B cell (primary cell): ENCODE measurements around the gene PPP4R1. TPM values are rescaled to one million over a fixed set of nuclear protein-coding genes. Genes with fewer than 3 reads are reported as not detected.

Source experiments
- ATAC-seq: fragments of 200-7000 bp; cut with Tn5 transposase; one replicate; pipeline ENCODE4 v1.10.0; 2021; ENCODE audit warnings: low read depth, mild to moderate bottlenecking, moderate number of reproducible peaks, moderate library complexity
- CTCF ChIA-PET: fragments of 350-600 bp; sonication (Branson Sonifier 250); formaldehyde crosslinking; loops from one replicate; lab custom pipeline; 2021; ENCODE audit warnings: antibody characterized with exemption, inconsistent platforms; lab: Charles Lee
- POLR2A ChIA-PET: fragments of 350-600 bp; sonication (Branson Sonifier 250); formaldehyde crosslinking; loops from one replicate; lab custom pipeline; 2021; ENCODE audit warnings: antibody characterized with exemption; lab: Charles Lee
- DNase-seq: peaks from one replicate; pipeline ENCODE4 v3.0.0; 2013
- H2AFZ ChIP-seq: 2 replicates; pipeline ENCODE4 v1.6.1; 2012; ENCODE audit warnings: mild to moderate bottlenecking, low read depth, low read length; ENCODE audit not compliant: insufficient read depth, poor library complexity, severe bottlenecking
- H3K27ac ChIP-seq, 2 donors: 1 replicate in 1 of 2; 2 replicates in 1 of 2; pipeline ENCODE4 v1.5.1; 2012 to 2013; ENCODE audit warnings: low read length in 2 of 2, mild to moderate bottlenecking in 2 of 2, moderate library complexity in 1 of 2
- H3K27me3 ChIP-seq, 4 experiments: fragments of 200-600 bp in 1 of 4; sonication (generic) in 1 of 4; replicated peaks in 1 of 4; 1 replicate in 2 of 4; 2 replicates in 2 of 4; pipeline versions ENCODE4 v1.6.1 to v1.7.0; 2013 to 2016; ENCODE audit warnings: low read length in 3 of 4, mild to moderate bottlenecking in 2 of 4, mixed read lengths in 1 of 4, moderate library complexity in 1 of 4; ENCODE audit not compliant: insufficient read depth in 4 of 4, control insufficient read depth in 3 of 4; ENCODE audit errors: control extremely low read depth in 1 of 4
- H3K36me3 ChIP-seq, 2 experiments: replicated peaks in 1 of 2; 1 replicate in 1 of 2; 2 replicates in 1 of 2; pipeline versions ENCODE4 v1.6.1 to v1.7.1; 2013; ENCODE audit warnings: low read length in 1 of 2; ENCODE audit not compliant: insufficient read depth in 2 of 2, control insufficient read depth in 1 of 2; ENCODE audit errors: control extremely low read depth in 1 of 2, extremely low read depth in 1 of 2
- H3K4me1 ChIP-seq, 2 donors: fragments of 200-600 bp in 1 of 2; sonication (generic) in 1 of 2; 1 replicate in 1 of 2; 2 replicates in 1 of 2; pipeline versions ENCODE4 v1.5.1 to v1.6.1; 2013 to 2017; ENCODE audit warnings: low read length in 2 of 2; ENCODE audit not compliant: control insufficient read depth in 2 of 2, insufficient read depth in 2 of 2
- H3K4me2 ChIP-seq: replicated peaks from 2 replicates; pipeline ENCODE3; 2012; ENCODE audit warnings: mild to moderate bottlenecking, low read depth, low read length; ENCODE audit not compliant: poor library complexity, severe bottlenecking
- H3K4me3 ChIP-seq, 5 experiments: fragments of 200-600 bp in 1 of 5; sonication (generic) in 1 of 5; 1 replicate in 3 of 5; 2 replicates in 2 of 5; pipeline versions ENCODE4 v1.5.1 to v1.7.0; 2011 to 2016; ENCODE audit warnings: low read length in 4 of 5, mild to moderate bottlenecking in 4 of 5, low read depth in 2 of 5, control low read depth in 1 of 5, moderate library complexity in 1 of 5; ENCODE audit not compliant: insufficient read depth in 1 of 5; ENCODE audit errors: control extremely low read depth in 1 of 5, extremely low read depth in 1 of 5
- H3K79me2 ChIP-seq: fragments of 200-600 bp; sonication (generic); one replicate; pipeline ENCODE4 v1.6.0; 2016; ENCODE audit warnings: low read length; ENCODE audit not compliant: control insufficient read depth, insufficient read depth
- H3K9ac ChIP-seq: fragments of 200-600 bp; sonication (generic); 2 replicates; pipeline ENCODE4 v1.6.1; 2017; ENCODE audit warnings: mild to moderate bottlenecking, low read length, moderate library complexity
- H3K9me3 ChIP-seq, 3 donors: one replicate each; pipeline versions ENCODE4 v1.6.1 to v1.7.1; 2013; ENCODE audit warnings: low read length in 2 of 3; ENCODE audit not compliant: control insufficient read depth in 2 of 3, insufficient read depth in 1 of 3; ENCODE audit errors: control extremely low read depth in 1 of 3
- H4K20me1 ChIP-seq: 2 replicates; pipeline ENCODE4 v1.6.0; 2012; ENCODE audit warnings: mild to moderate bottlenecking, low read length; ENCODE audit not compliant: insufficient read depth, control insufficient read depth, poor library complexity, severe bottlenecking
- H3K27ac Mint-ChIP-seq: one replicate; pipeline ENCODE4 v1.8.0; 2021; ENCODE audit warnings: mixed read lengths
- H3K27me3 Mint-ChIP-seq: one replicate; pipeline ENCODE4 v1.8.0; 2021; ENCODE audit warnings: mixed read lengths
- H3K4me1 Mint-ChIP-seq: one replicate; pipeline ENCODE4 v1.8.0; 2021; ENCODE audit warnings: mixed read lengths
- H3K4me3 Mint-ChIP-seq: one replicate; pipeline ENCODE4 v1.8.0; 2021; ENCODE audit warnings: mixed read lengths
- H3K9me3 Mint-ChIP-seq: one replicate; pipeline ENCODE4 v1.8.0; 2022; ENCODE audit warnings: mixed read lengths; ENCODE audit not compliant: insufficient read depth
- CTCF ChIP-seq: fragments of 200-600 bp; IDR thresholded peaks from one replicate; pipeline ENCODE4 v1.8.0; 2022; ENCODE audit warnings: antibody characterized with exemption, mild to moderate bottlenecking
- EZH2 ChIP-seq: IDR thresholded peaks from 2 replicates; pipeline ENCODE4 v1.6.1; 2012; ENCODE audit warnings: borderline replicate concordance, low read depth, mild to moderate bottlenecking, moderate library complexity, low read length; ENCODE audit not compliant: insufficient read depth, poor library complexity, severe bottlenecking
- WGBS: methylation state at CpG from one replicate; pipeline ENCODE4 v1.1.5; 2013; ENCODE audit warnings: missing lambda C conversion rate; ENCODE audit not compliant: insufficient coverage; 5-methylcytosine and 5-hydroxymethylcytosine counted together
- intact Hi-C: fragments of 100-400 bp; cut with micrococcal nuclease; formaldehyde crosslinking; loops from one replicate; pipeline ENCODE4 v1.10.0; 2022
- polyA plus RNA-seq: library from polyadenylated mRNA; depleted of rRNA; stranded (reverse); fragments of >200 nt; gene quantifications from 2 replicates; pipeline ENCODE4 v1.2.3, GENCODE V29; 2012
- total RNA-seq, 2 donors: library from RNA; stranded (reverse); fragments of 120-200 nt in 1 of 2; gene quantifications; 1 replicate in 1 of 2; 2 replicates in 1 of 2; pipeline versions ENCODE4 v1.2.3 to v1.2.4, GENCODE V29; 2013 to 2022

PPP4R1 gene
- total and polyA plus RNA-seq, 2 donors (not counting 1 experiment from before 2014, with no cell fraction given) = 33.4 to 57.1 TPM

- no peak overlapping the region for H3K27ac Mint-ChIP-seq
- no peak overlapping the region for H3K27ac ChIP-seq
- no peaks in the 10 kb centered on the region for H3K9me3 Mint-ChIP-seq
- no CpG with 5 or more reads among the region's 6 CpGs for WGBS
- H4K20me1 ChIP-seq = no peaks in the 10 kb centered on the region
- H2AFZ ChIP-seq = no peak overlapping the region
- TF ChIP-seq EZH2 (no peak), CTCF (no peak)
- H3K4me2 ChIP-seq = no peak overlapping the region
- H3K36me3 ChIP-seq = peaks cover 4 to 38% of the 10 kb centered on the region in 2 experiments
- no peaks in the 10 kb centered on the region for H3K4me1 Mint-ChIP-seq
- H3K9me3 ChIP-seq = no peaks in the 10 kb centered on the region
- POLR2A ChIA-PET = no interaction called here
- peaks cover 2% of the 10 kb centered on the region for H3K79me2 ChIP-seq
- H3K4me1 ChIP-seq = no peaks in the 10 kb centered on the region
- DNase-seq = no peak
- no peak for ATAC-seq
- H3K4me3 ChIP-seq = no peak overlapping the region
- no peaks in the 10 kb centered on the region for H3K27me3 Mint-ChIP-seq
- H3K4me3 Mint-ChIP-seq = no peak overlapping the region
- intact Hi-C loops = no loop called here
- CTCF ChIA-PET = interaction anchor here (0.9 kb wide), 1 partner anchor 53 kb away, joined by 3 read pairs; no protein-coding TSS in a partner anchor
- no peaks in the 10 kb centered on the region for H3K27me3 ChIP-seq
- no peak overlapping the region for H3K9ac ChIP-seq
These were observed 91.4 kb downstream of the PPP4R1 start for GRCh38 chr18:9522952-9523351.

- H3K27ac Mint-ChIP-seq = no peak overlapping the region
- H3K36me3 ChIP-seq = peaks cover 1 to 46% of the 10 kb centered on the region in 2 experiments
These were observed 92.6 kb downstream of the PPP4R1 start for GRCh38 chr18:9521770-9522169.

More at GRCh38 chr18:9521770-9522169, 92.6 kb downstream of the PPP4R1 start:
- ChIA-PET POLR2A (no interaction called here), CTCF (interaction anchor here (1.2 to 1.4 kb wide), 2 partner anchors 449 to 868 kb away, joined by 3 to 4 read pairs; no protein-coding TSS in a partner anchor)
- Histone ChIP-seq H3K27me3 (no peaks in the 10 kb centered on the region), H3K4me2 (no peak overlapping the region), H3K79me2 (peaks cover 10% of the 10 kb centered on the region), H3K9me3 (no peaks in the 10 kb centered on the region), H4K20me1 (no peaks in the 10 kb centered on the region), H3K27ac (no peak overlapping the region), H3K4me1 (no peaks in the 10 kb centered on the region), H2AFZ (no peak overlapping the region), H3K4me3 (no peak overlapping the region), H3K9ac (no peak overlapping the region)
- Mint-ChIP-seq H3K9me3 (no peaks in the 10 kb centered on the region), H3K27me3 (no peaks in the 10 kb centered on the region), H3K4me3 (no peak overlapping the region), H3K4me1 (no peaks in the 10 kb centered on the region)
- TF ChIP-seq EZH2 (no peak), CTCF (no peak)
- DNase-seq = no peak
- WGBS = 100% methylated on average over 5 of the region's 7 CpGs
- no peak for ATAC-seq
- intact Hi-C loops = no loop called here
